PC-9 (cell line): ENCODE data around the gene MARK2. TPM values are rescaled to one million over a fixed set of nuclear protein-coding genes. Genes with fewer than 3 reads are reported as not detected.

ENCODE experiments used
- BruUV-seq: library from RNA; stranded (reverse); fragments of 400-500 nt; replicated peaks from 2 replicates; lab custom pipeline; 2021; lab: Mats Ljungman, UMichigan
- CTCF ChIA-PET: fragments of 300-600 bp; sonication (Branson Sonifier 250); formaldehyde crosslinking; loops from one replicate; lab custom pipeline; 2022; ENCODE audit warnings: antibody characterized with exemption; lab: Charles Lee
- POLR2A ChIA-PET: fragments of 300-600 bp; sonication (Branson Sonifier 250); formaldehyde crosslinking; loops from one replicate; lab custom pipeline; 2022; ENCODE audit warnings: antibody characterized with exemption; ENCODE audit not compliant: unreplicated experiment; lab: Charles Lee
- DNase-seq, 2 experiments: peaks; one replicate each; pipeline versions ENCODE4 v3.0.0 to v3.0.0-alpha.2; 2015 to 2022; ENCODE audit warnings: mixed read lengths in 1 of 2
- H2AFZ ChIP-seq: fragments of 200-600 bp; sonication (generic); 2 replicates; pipeline ENCODE4 v1.8.1; 2017; ENCODE audit warnings: antibody characterized with exemption
- H3F3A ChIP-seq: fragments of 200-600 bp; sonication (generic); 2 replicates; pipeline ENCODE4 v1.8.1; 2017; ENCODE audit warnings: antibody characterized with exemption, mild to moderate bottlenecking, low read depth; ENCODE audit not compliant: insufficient read depth
- H3K27ac ChIP-seq: fragments of 200-600 bp; sonication (generic); 2 replicates; pipeline ENCODE4 v1.6.1; 2016; ENCODE audit warnings: mixed run types
- H3K27me3 ChIP-seq: fragments of 200-600 bp; sonication (generic); 2 replicates; pipeline ENCODE4 v1.6.1; 2016; ENCODE audit warnings: low read depth, mixed run types; ENCODE audit not compliant: insufficient read depth
- H3K36me3 ChIP-seq: fragments of 200-600 bp; sonication (generic); 2 replicates; pipeline ENCODE4 v1.6.1; 2016; ENCODE audit warnings: low read depth, mixed run types
- H3K4me1 ChIP-seq: fragments of 200-600 bp; sonication (generic); replicated peaks from 2 replicates; pipeline ENCODE4 v1.6.1; 2016; ENCODE audit warnings: mixed run types; ENCODE audit not compliant: insufficient read depth
- H3K4me2 ChIP-seq: fragments of 200-600 bp; sonication (generic); 2 replicates; pipeline ENCODE4 v1.6.1; 2017; ENCODE audit warnings: mixed run types
- H3K4me3 ChIP-seq: fragments of 200-600 bp; sonication (generic); 2 replicates; pipeline ENCODE4 v1.6.1; 2016; ENCODE audit warnings: mixed run types
- H3K79me2 ChIP-seq: fragments of 200-600 bp; sonication (generic); 2 replicates; pipeline ENCODE4 v1.6.1; 2017; ENCODE audit warnings: low read depth, mixed run types
- H3K9me2 ChIP-seq: fragments of 200-600 bp; sonication (generic); 2 replicates; pipeline ENCODE4 v1.8.1; 2017; ENCODE audit warnings: mild to moderate bottlenecking; ENCODE audit not compliant: insufficient read depth
- H3K9me3 ChIP-seq: fragments of 200-600 bp; sonication (generic); 2 replicates; pipeline ENCODE4 v1.8.1; 2016; ENCODE audit warnings: low read depth; ENCODE audit not compliant: insufficient read depth
- H4K20me1 ChIP-seq: fragments of 200-600 bp; sonication (generic); 2 replicates; pipeline ENCODE4 v1.8.1; 2017; ENCODE audit not compliant: insufficient read depth
- EZH2 ChIP-seq: fragments of 200-600 bp; sonication (generic); IDR thresholded peaks from 2 replicates; pipeline ENCODE4 v1.8.0; 2017; ENCODE audit warnings: antibody characterized with exemption, low read depth
- intact Hi-C: fragments of 100-400 bp; cut with micrococcal nuclease; formaldehyde crosslinking; loops from one replicate; pipeline ENCODE4 v1.10.0; 2022; ENCODE audit not compliant: unreplicated experiment
- total RNA-seq: library from RNA; stranded (reverse); gene quantifications from 2 replicates; pipeline ENCODE4 v1.2.3, GENCODE V29; 2021
- TF ChIP-seq, protein P1 (sequence below): fragments of 200-600 bp; sonication (generic); conservative IDR thresholded peaks from 2 replicates; pipeline ENCODE4 v1.6.1; 2017; ENCODE audit warnings: mixed run types, antibody characterized with exemption, mild to moderate bottlenecking, moderate library complexity

Gene MARK2
- total RNA-seq, 1 experiment from 2014 or later = 65.0 TPM

- peaks cover 4% of the 10 kb centered on the region for H4K20me1 ChIP-seq
- H3F3A ChIP-seq = peaks cover 14% of the 10 kb centered on the region; the same call in 1 of the 2 replicates
- no peak overlapping the region for H2AFZ ChIP-seq
- no peaks in the 10 kb centered on the region for H3K4me1 ChIP-seq
- TF ChIP-seq EZH2 = no peak
- ChIA-PET CTCF (interaction anchor here (0.5 to 0.6 kb wide), 2 partner anchors 143 to 1057 kb away, joined by 13 to 14 read pairs; no protein-coding TSS in a partner anchor), POLR2A (no interaction called here)
- no TSS peak for BruUV-seq
- no peak overlapping the region for H3K4me3 ChIP-seq
- no peak overlapping the region for H3K4me2 ChIP-seq
- H3K27ac ChIP-seq = no peak overlapping the region
- H3K79me2 ChIP-seq = no peaks in the 10 kb centered on the region
- intact Hi-C loops = no loop called here
- no peaks in the 10 kb centered on the region for H3K27me3 ChIP-seq
- no peaks in the 10 kb centered on the region for H3K9me2 ChIP-seq
- H3K36me3 ChIP-seq = peaks cover 27% of the 10 kb centered on the region
- H3K9me3 ChIP-seq = no peaks in the 10 kb centered on the region
- DNase-seq = no peak
These were observed 113.0 kb downstream of the MARK2 start for GRCh38 chr11:63951779-63952536.

- H3K27me3 ChIP-seq = no peaks in the 10 kb centered on the region
- no peak overlapping the region for H2AFZ ChIP-seq
- CTCF ChIA-PET = no interaction called here
- no peaks in the 10 kb centered on the region for H3K4me1 ChIP-seq
- TF ChIP-seq, protein P1, sequence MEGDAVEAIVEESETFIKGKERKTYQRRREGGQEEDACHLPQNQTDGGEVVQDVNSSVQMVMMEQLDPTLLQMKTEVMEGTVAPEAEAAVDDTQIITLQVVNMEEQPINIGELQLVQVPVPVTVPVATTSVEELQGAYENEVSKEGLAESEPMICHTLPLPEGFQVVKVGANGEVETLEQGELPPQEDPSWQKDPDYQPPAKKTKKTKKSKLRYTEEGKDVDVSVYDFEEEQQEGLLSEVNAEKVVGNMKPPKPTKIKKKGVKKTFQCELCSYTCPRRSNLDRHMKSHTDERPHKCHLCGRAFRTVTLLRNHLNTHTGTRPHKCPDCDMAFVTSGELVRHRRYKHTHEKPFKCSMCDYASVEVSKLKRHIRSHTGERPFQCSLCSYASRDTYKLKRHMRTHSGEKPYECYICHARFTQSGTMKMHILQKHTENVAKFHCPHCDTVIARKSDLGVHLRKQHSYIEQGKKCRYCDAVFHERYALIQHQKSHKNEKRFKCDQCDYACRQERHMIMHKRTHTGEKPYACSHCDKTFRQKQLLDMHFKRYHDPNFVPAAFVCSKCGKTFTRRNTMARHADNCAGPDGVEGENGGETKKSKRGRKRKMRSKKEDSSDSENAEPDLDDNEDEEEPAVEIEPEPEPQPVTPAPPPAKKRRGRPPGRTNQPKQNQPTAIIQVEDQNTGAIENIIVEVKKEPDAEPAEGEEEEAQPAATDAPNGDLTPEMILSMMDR = no peak
- POLR2A ChIA-PET = interaction anchor here (0.7 kb wide), 1 partner anchor 272 kb away, joined by 4 read pairs; the partner anchor contains the start of gene RTN3
- H3K36me3 ChIP-seq = peaks cover 23% of the 10 kb centered on the region
- H3F3A ChIP-seq = peaks cover 8% of the 10 kb centered on the region; the same call in 1 of the 2 replicates
- no TSS peak for BruUV-seq
- no peaks in the 10 kb centered on the region for H3K9me2 ChIP-seq
- H3K79me2 ChIP-seq = no peaks in the 10 kb centered on the region
- H3K4me3 ChIP-seq = no peak overlapping the region
- DNase-seq = no peak
- peaks cover 4% of the 10 kb centered on the region for H4K20me1 ChIP-seq
- intact Hi-C loops = no loop called here
- no peak overlapping the region for H3K27ac ChIP-seq
- H3K4me2 ChIP-seq = no peak overlapping the region
- H3K9me3 ChIP-seq = no peaks in the 10 kb centered on the region
These were observed 113.7 kb downstream of the MARK2 start for GRCh38 chr11:63952570-63952969.

DNA sequence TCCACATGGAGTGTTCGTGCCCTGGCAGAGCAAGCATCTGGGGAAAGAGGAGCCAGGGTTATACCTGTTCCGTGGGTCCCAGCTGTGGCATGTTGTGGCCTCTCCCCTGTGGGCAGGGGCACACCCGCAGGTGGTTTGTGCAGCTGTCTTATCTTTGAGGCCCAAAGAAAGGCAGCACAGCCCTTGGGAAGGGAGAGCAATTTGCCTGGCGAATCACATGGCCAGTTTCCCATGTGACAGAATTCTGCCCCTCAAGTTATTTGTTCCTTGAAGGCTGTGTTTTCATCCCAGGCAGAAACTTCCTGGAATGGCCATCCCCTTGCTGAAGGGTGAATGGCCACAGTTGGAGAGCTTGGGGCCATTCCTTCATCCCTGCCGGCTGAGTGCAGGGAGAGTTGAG lies 119.1 kb downstream of the MARK2 start:
- no peaks in the 10 kb centered on the region for H3K4me1 ChIP-seq
- CTCF ChIA-PET = no interaction called here

More for the DNA sequence above, 119.1 kb downstream of the MARK2 start:
- Histone ChIP-seq H3K27ac (no peak overlapping the region), H3K4me2 (no peak overlapping the region), H4K20me1 (peaks cover 10% of the 10 kb centered on the region; the same call in 1 of the 2 replicates), H3K9me2 (no peaks in the 10 kb centered on the region), H3K4me3 (no peak overlapping the region), H3K79me2 (no peaks in the 10 kb centered on the region), H3K36me3 (no peaks in the 10 kb centered on the region; the same call in 1 of the 2 replicates), H3F3A (no peaks in the 10 kb centered on the region; the same call in 1 of the 2 replicates), H3K27me3 (no peaks in the 10 kb centered on the region), H2AFZ (no peak overlapping the region), H3K9me3 (no peaks in the 10 kb centered on the region)
- TF ChIP-seq, protein P1 = no peak
- TF ChIP-seq EZH2 = no peak
- no TSS peak for BruUV-seq
- no peak for DNase-seq
- POLR2A ChIA-PET = no interaction called here
- intact Hi-C loops = no loop called here

Other genes starting within 250 kb of the MARK2 start
- gene PLAAT3, start 224.7 kb upstream of the MARK2 start, total RNA-seq = 240 and 266 TPM in 2 replicates
- gene ATL3, start 167.7 kb upstream of the MARK2 start, total RNA-seq = 78.5 and 98.3 TPM in 2 replicates
- 220 and 279 TPM in 2 replicates for gene RTN3, start 157.6 kb upstream of the MARK2 start, total RNA-seq
- 16.6 and 19.3 TPM in 2 replicates for gene ZFTA, start 70.3 kb upstream of the MARK2 start, total RNA-seq
- 46.8 and 49.7 TPM in 2 replicates for gene SPINDOC, start 25.7 kb upstream of the MARK2 start, total RNA-seq
- 3.4 and 5.2 TPM in 2 replicates for gene RCOR2, start 78.1 kb downstream of the MARK2 start, total RNA-seq
- 47.4 and 50.4 TPM in 2 replicates for gene NAA40, start 99.9 kb downstream of the MARK2 start, total RNA-seq
- 521 and 547 TPM in 2 replicates for gene COX8A, start 135.5 kb downstream of the MARK2 start, total RNA-seq
- 105 and 119 TPM in 2 replicates for gene OTUB1, start 147.3 kb downstream of the MARK2 start, total RNA-seq
- gene FLRT1, start 196.8 kb downstream of the MARK2 start, total RNA-seq = 0.25 and 0.44 TPM in 2 replicates